Uterus (tissue), 4 donors: Measurements from ENCODE around the gene KHK. TPM values are rescaled to one million over a fixed set of nuclear protein-coding genes. Genes with fewer than 3 reads are reported as not detected.

Experiments used
- total RNA-seq, 4 donors: library from RNA; depleted of rRNA in 3 of 4; stranded (reverse); fragments of >200 nt in 3 of 4; gene quantifications; one replicate each; pipeline versions ENCODE4 v1.1.0 to v1.2.4, GENCODE V29; 2014 to 2023
- donor health status: DM: yes; HTN: yes; CAD: no.

The KHK gene
- total RNA-seq, 4 donors from 2014 or later: 1.0 to 21.6 (median 5.4) TPM

Other genes with a start within 250 kb of the KHK start
- 1 to 10 TPM in 1 of 4 donors, not detected in 3; 1.8 TPM for gene DPYSL5, start 238.6 kb upstream of the KHK start, total RNA-seq
- 10 to 100 TPM in 1 of 4 donors, 1 to 10 TPM in 3; 2.9 to 49.6 (median 4.9) TPM for gene MAPRE3, start 116.1 kb upstream of the KHK start, total RNA-seq
- 10 to 100 TPM; 16.1 to 96.2 (median 66.5) TPM for gene TMEM214, start 53.8 kb upstream of the KHK start, total RNA-seq
- 10 to 100 TPM in 2 of 4 donors, 1 to 10 TPM in 1, under 1 TPM in 1; 0.77 to 26.2 (median 10.8) TPM for gene AGBL5, start 35.1 kb upstream of the KHK start, total RNA-seq
- gene OST4, start 15.1 kb upstream of the KHK start, total RNA-seq: 100 to 1,000 TPM in 3 of 4 donors, 10 to 100 TPM in 1; 76.3 to 387 (median 237) TPM
- gene EMILIN1, start 8.2 kb upstream of the KHK start, total RNA-seq: 100 to 1,000 TPM; 107 to 377 (median 224) TPM
- gene CGREF1, start 32.4 kb downstream of the KHK start, total RNA-seq: 10 to 100 TPM in 2 of 4 donors, 1 to 10 TPM in 2; 2.3 to 22.9 (median 9.7) TPM
- 1 to 10 TPM in 1 of 4 donors, not detected in 3; 1.2 TPM for gene ABHD1, start 37.0 kb downstream of the KHK start, total RNA-seq
- 10 to 100 TPM; 37.7 to 91.0 (median 62.9) TPM for gene PREB, start 47.9 kb downstream of the KHK start, total RNA-seq
- gene PRR30, start 52.6 kb downstream of the KHK start, total RNA-seq: not detected
- gene TCF23, start 62.2 kb downstream of the KHK start, total RNA-seq: 10 to 100 TPM; 19.4 to 84.6 (median 32.0) TPM
- gene ATRAID, start 125.3 kb downstream of the KHK start, total RNA-seq: 100 to 1,000 TPM; 105 to 235 (median 144) TPM
- 10 to 100 TPM; 20.5 to 69.7 (median 60.5) TPM for gene SLC5A6, start 125.5 kb downstream of the KHK start, total RNA-seq
- gene CAD, start 130.6 kb downstream of the KHK start, total RNA-seq: 10 to 100 TPM in 3 of 4 donors, 1 to 10 TPM in 1; 5.9 to 47.2 (median 31.3) TPM
- gene SLC30A3, start 176.3 kb downstream of the KHK start, total RNA-seq: 1 to 10 TPM in 1 of 4 donors, under 1 TPM in 2, not detected in 1; 0.35 to 2.1 (median 0.88) TPM
- 1 to 10 TPM in 2 of 4 donors, under 1 TPM in 1, not detected in 1; 0.77 to 3.9 (median 1.5) TPM for gene DNAJC5G, start 188.7 kb downstream of the KHK start, total RNA-seq
- gene TRIM54, start 195.7 kb downstream of the KHK start, total RNA-seq: 1 to 10 TPM in 1 of 4 donors, under 1 TPM in 3; 0.26 to 5.0 (median 0.58) TPM
- 1 to 10 TPM in 3 of 4 donors, not detected in 1; 2.3 to 8.5 (median 2.3) TPM for gene UCN, start 221.7 kb downstream of the KHK start, total RNA-seq
- 10 to 100 TPM; 41.8 to 60.0 (median 50.6) TPM for gene MPV17, start 236.3 kb downstream of the KHK start, total RNA-seq